Esophagus muscularis mucosa (tissue), 4 donors: ENCODE data around the gene CLSTN3. TPM values are rescaled to one million over a fixed set of nuclear protein-coding genes. Genes with fewer than 3 reads are reported as not detected.

Experiments used
- DNase-seq: peaks from one replicate; pipeline ENCODE4 v3.0.0-alpha.2; 2017; ENCODE audit errors: extremely low spot score
- H3K27ac ChIP-seq, 4 donors: fragments of 200-600 bp; sonication (generic); replicated peaks in 1 of 4; 1 replicate in 3 of 4; 2 replicates in 1 of 4; pipeline ENCODE4 v1.5.1; 2016 to 2019; ENCODE audit warnings: mild to moderate bottlenecking in 1 of 4
- H3K27me3 ChIP-seq, 4 donors: fragments of 200-600 bp; sonication (generic); one replicate each; pipeline versions ENCODE4 v1.5.1 to v1.6.0; 2016 to 2019
- H3K36me3 ChIP-seq, 4 donors: fragments of 200-600 bp; sonication (generic); one replicate each; pipeline ENCODE4 v1.5.1; 2016 to 2019
- H3K4me1 ChIP-seq, 4 donors: fragments of 200-600 bp; sonication (generic); one replicate each; pipeline ENCODE4 v1.5.1; 2016 to 2019
- H3K4me3 ChIP-seq, 4 donors: fragments of 200-600 bp; sonication (generic); 1 replicate in 2 of 4; 2 replicates in 2 of 4; pipeline ENCODE4 v1.5.1; 2016 to 2019; ENCODE audit warnings: mild to moderate bottlenecking in 4 of 4, moderate library complexity in 1 of 4
- H3K9me3 ChIP-seq, 4 donors: fragments of 200-600 bp; sonication (generic); 1 replicate in 3 of 4; 2 replicates in 1 of 4; pipeline ENCODE4 v1.5.1; 2016 to 2019
- EP300 ChIP-seq: sonication (generic); formaldehyde crosslinking; IDR thresholded peaks from one replicate; pipeline ENCODE4 v1.6.1; 2017; ENCODE audit warnings: antibody characterized with exemption
- POLR2A ChIP-seq: fragments of 450-650 bp; IDR thresholded peaks from one replicate; pipeline ENCODE4 v1.6.1; 2017; ENCODE audit warnings: antibody characterized with exemption, moderate library complexity, mild to moderate bottlenecking, low read depth
- POLR2AphosphoS5 ChIP-seq, 2 donors: sonication (generic); formaldehyde crosslinking; IDR thresholded peaks; one replicate each; pipeline ENCODE4 v1.6.1; 2017; ENCODE audit warnings: antibody characterized with exemption in 2 of 2
- WGBS: methylation state at CpG from one replicate; pipeline ENCODE4 v1.1.5; 2018; 5-methylcytosine and 5-hydroxymethylcytosine counted together
- intact Hi-C: fragments of 100-400 bp; cut with DNase I; formaldehyde crosslinking; loops from one replicate; pipeline ENCODE4 v1.15.1; 2023
- total RNA-seq, 4 donors: library from RNA; depleted of rRNA; stranded (reverse); fragments of >200 nt; gene quantifications; one replicate each; pipeline versions ENCODE4 v1.1.0 to v1.2.1, GENCODE V29; 2016
- TF ChIP-seq, protein P1 (sequence below), 3 experiments: fragments of 200-600 bp in 2 of 3; fragments of 450-650 bp in 1 of 3; sonication (generic) in 2 of 3; IDR thresholded peaks; one replicate each; pipeline ENCODE4 v1.5.1; 2017 to 2019; ENCODE audit warnings: antibody characterized with exemption in 3 of 3, mild to moderate bottlenecking in 2 of 3, moderate library complexity in 1 of 3

CLSTN3 gene
- total RNA-seq, 4 donors from 2014 or later: 9.6 to 25.6 (median 19.3) TPM

DNA sequence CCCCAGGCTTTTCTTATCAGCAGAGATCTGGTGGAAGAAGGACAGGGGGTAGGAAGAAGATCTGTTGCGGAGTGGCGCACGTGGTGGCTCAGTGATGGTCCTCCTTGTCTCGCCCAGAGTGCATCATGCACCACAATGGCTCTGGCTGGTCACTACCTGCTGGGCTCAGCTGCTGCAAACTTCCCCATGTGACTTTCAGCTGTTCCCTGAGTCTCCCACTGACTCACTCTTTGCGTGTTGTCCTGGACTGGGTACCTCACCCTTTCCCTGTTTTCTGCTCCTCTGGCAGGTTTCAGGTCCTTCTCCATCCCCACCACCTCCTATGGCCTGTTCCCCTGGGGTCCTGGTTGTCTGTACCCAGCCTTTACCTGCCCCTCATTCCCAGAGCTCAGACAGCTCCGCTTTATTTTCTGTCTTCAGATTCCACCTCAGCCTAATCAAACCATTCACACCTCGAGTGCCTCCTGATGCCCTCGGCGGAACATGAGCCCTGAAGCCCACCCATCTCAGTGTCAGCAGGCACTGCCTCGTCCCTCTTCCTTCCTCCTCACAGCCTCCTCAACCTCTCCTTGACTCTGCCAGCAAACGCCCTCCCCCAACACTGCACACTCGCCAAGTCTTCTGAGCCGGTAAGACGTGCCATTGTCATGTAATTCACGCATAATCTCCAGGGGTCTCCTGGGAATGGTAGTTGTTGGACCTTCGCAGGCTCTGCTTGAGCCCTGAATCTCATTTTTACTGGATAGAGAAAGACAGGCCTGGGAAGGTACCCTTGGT is 39.8 kb upstream of the CLSTN3 start:
- WGBS: 74% methylated on average over 15 of the region's 16 CpGs
- TF ChIP-seq EP300: no peak
- TF ChIP-seq POLR2AphosphoS5 (IDR thresholded peaks at IDR 0.05): peak; percentile 34 to 61
- peaks cover 15 to 50% (median 34%) of the 10 kb centered on the region in 4 donors for H3K36me3 ChIP-seq
- H3K27ac ChIP-seq: peak overlapping the region; percentile 81 to 88 (median 85)
- intact Hi-C loops: no loop called here
- no peaks in the 10 kb centered on the region for H3K27me3 ChIP-seq
- H3K4me3 ChIP-seq: peak overlapping the region; percentile 53 to 75 (median 61)
- DNase-seq: no peak
- no peaks in the 10 kb centered on the region for H3K9me3 ChIP-seq
- peaks cover 19 to 61% (median 54%) of the 10 kb centered on the region in 4 donors for H3K4me1 ChIP-seq

DNA sequence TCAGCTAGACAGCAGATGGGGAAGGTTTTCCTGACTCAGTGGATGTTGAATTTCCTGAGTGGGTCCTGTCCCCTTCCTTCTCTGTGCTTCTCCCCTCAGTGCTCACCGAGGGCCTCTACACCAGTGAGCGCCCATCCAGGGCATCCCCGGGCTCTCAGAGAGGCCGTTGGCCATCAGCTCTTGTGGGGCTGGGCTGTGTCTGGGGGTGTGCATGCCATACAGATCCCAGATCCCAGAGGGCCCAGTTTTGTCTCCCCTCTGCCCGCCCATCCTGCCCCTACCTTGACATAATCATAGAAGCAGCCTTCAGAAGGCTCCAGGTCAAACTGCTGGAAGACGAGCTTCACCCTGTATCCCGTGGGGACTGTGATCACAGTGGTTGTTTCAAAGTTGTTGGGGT is 39.0 kb upstream of the CLSTN3 start:
- Histone ChIP-seq H3K4me1 (peaks cover 19 to 61% (median 54%) of the 10 kb centered on the region in 4 donors), H3K27me3 (no peaks in the 10 kb centered on the region), H3K9me3 (no peaks in the 10 kb centered on the region), H3K36me3 (peaks cover 15 to 42% (median 28%) of the 10 kb centered on the region in 4 donors), H3K27ac (peak overlapping the region; percentile 81 to 88 (median 85)), H3K4me3 (peak overlapping the region; percentile 53 to 75 (median 61))
- WGBS: 87% methylated on average over 4 of the region's 7 CpGs
- TF ChIP-seq POLR2AphosphoS5 (IDR thresholded peaks at IDR 0.05) (no peak), EP300 (no peak), POLR2A (no peak)
- TF ChIP-seq, protein P1, sequence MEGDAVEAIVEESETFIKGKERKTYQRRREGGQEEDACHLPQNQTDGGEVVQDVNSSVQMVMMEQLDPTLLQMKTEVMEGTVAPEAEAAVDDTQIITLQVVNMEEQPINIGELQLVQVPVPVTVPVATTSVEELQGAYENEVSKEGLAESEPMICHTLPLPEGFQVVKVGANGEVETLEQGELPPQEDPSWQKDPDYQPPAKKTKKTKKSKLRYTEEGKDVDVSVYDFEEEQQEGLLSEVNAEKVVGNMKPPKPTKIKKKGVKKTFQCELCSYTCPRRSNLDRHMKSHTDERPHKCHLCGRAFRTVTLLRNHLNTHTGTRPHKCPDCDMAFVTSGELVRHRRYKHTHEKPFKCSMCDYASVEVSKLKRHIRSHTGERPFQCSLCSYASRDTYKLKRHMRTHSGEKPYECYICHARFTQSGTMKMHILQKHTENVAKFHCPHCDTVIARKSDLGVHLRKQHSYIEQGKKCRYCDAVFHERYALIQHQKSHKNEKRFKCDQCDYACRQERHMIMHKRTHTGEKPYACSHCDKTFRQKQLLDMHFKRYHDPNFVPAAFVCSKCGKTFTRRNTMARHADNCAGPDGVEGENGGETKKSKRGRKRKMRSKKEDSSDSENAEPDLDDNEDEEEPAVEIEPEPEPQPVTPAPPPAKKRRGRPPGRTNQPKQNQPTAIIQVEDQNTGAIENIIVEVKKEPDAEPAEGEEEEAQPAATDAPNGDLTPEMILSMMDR (IDR thresholded peaks at IDR 0.05): no peak
- intact Hi-C loops: no loop called here
- no peak for DNase-seq

DNA sequence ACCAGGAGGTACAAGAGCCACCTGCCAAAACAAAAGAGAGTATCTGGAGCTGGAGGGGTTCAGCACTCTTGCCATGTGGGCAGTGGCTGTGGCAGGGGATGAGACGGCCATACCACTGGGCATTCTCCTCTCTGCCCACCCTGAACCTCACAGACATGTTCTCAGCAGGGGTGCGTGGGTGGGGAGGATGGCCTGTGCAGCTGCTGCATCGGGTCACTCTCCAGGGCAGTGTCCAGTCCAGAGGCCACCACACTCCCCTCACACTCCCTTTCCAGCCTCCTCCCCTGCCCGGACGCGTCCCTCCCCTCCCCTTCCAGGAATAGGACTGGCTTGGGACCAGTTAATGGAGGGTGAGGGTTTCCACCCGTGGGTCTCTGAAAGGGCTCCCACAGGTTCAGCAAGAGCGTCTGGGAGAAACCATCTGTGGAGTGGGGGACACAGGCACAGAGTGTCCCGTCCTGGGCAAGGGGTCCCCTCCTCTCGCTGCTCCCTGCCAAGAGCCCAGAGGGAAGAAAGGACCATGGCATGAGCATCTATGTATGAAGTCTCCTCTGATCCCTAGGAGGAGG is 38.4 kb upstream of the CLSTN3 start:
- Histone ChIP-seq H3K9me3 (no peaks in the 10 kb centered on the region), H3K4me1 (peaks cover 19 to 61% (median 54%) of the 10 kb centered on the region in 4 donors), H3K27me3 (no peaks in the 10 kb centered on the region), H3K4me3 (peak overlapping the region; percentile 53 to 75 (median 61)), H3K27ac (peak overlapping the region; percentile 81 to 88 (median 85)), H3K36me3 (peaks cover 15 to 38% (median 25%) of the 10 kb centered on the region in 4 donors)
- TF ChIP-seq, protein P1 (IDR thresholded peaks at IDR 0.05): no peak
- no peak for TF ChIP-seq POLR2AphosphoS5 (IDR thresholded peaks at IDR 0.05)
- TF ChIP-seq EP300: peak; percentile 22
- intact Hi-C loops: loop anchor here (1.0 to 2.0 kb wide), 2 partner anchors 17 to 31 kb away; partner anchors contain the start of genes C1RL and C1S
- 39% methylated on average over 3 of the region's 10 CpGs for WGBS
- DNase-seq: no peak

DNA sequence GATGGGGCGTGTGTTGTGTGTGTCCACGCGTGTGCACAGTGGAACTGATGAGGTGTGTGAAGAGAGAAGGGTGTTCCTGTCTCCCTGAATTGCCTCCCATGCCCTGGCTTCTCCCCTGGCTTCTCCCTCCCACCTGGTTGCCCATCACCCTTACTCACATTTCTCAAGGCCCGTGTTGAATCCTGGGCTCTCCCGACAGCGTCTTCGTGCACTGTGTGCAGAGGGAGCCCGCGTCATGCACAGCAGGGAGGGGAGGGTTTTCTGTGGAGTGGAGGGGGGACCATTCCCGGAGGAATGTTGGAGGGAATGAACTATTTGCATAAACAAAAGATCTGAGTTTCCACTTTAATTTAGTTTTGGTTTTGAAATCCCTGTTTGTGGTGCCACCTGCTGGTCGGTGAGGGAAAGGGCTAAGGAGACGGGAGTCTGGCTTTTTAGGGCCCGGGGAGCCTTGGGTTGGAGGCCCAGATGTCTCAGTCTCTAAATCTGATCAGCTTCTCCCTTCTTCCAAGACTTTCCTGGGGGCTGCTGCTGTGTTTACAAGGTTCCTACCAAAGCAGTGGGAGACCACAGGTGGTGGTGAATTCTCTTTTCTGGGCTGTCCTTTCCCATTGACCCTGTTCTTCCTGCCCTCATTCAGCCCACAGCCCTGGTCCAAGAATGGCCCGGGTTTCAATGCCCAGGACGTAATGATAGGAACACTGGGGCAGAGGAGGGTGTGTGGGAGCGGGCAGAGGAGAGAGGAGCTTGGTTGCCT is 37.8 kb upstream of the CLSTN3 start, which contains the start of gene C1R:
C1R (minus strand) TSS at position 217 of the 757 bp plus-strand sequence; CDS start at position 160, 57 bp downstream.
- H3K27ac ChIP-seq: peak within 1 kb of the TSS; percentile 81 to 88 (median 85)
- DNase-seq: peak; percentile 96
- peak within 1 kb of the TSS; percentile 53 to 75 (median 61) for H3K4me3 ChIP-seq
- H3K9me3 ChIP-seq: no peaks in the 10 kb centered on the region
- H3K27me3 ChIP-seq: no peaks in the 10 kb centered on the region
- peaks cover 19 to 61% (median 54%) of the 10 kb centered on the region in 4 donors for H3K4me1 ChIP-seq
- H3K36me3 ChIP-seq: peaks cover 14 to 36% (median 23%) of the 10 kb centered on the region in 4 donors
- intact Hi-C loops: loop anchor here (1.0 to 2.0 kb wide), 2 partner anchors 16 to 32 kb away; partner anchors contain the start of genes C1RL and C1S
- 19% methylated on average over 16 of the region's 16 CpGs for WGBS
- TF ChIP-seq POLR2AphosphoS5 (IDR thresholded peaks at IDR 0.05) (peak; percentile 82 to 95), POLR2A (peak; percentile 68), EP300 (no peak)
- TF ChIP-seq, protein P1 (IDR thresholded peaks at IDR 0.05): peak; percentile 91 to 95 (median 94)
